Liver (tissue), 9 donors: ENCODE results near the gene HOXD8. TPM values are rescaled to one million over a fixed set of nuclear protein-coding genes. Genes with fewer than 3 reads are reported as not detected.

Experiments
- DNase-seq: peaks from one replicate; pipeline ENCODE4 v3.0.0-alpha.2; 2017; ENCODE audit warnings: low spot score
- H3K27ac ChIP-seq, 2 donors: one replicate each; pipeline ENCODE4 v1.7.0; 2013; ENCODE audit warnings: inconsistent platforms in 2 of 2, low read length in 2 of 2, control low read depth in 1 of 2, low read depth in 1 of 2, mild to moderate bottlenecking in 1 of 2
- H3K27me3 ChIP-seq, 4 donors: one replicate each; pipeline versions ENCODE4 v1.6.1 to v1.7.0; 2013; ENCODE audit warnings: low read length in 3 of 4, inconsistent platforms in 1 of 4, mild to moderate bottlenecking in 1 of 4, moderate library complexity in 1 of 4; ENCODE audit not compliant: control insufficient read depth in 4 of 4, insufficient read depth in 4 of 4
- H3K36me3 ChIP-seq, 4 donors: one replicate each; pipeline versions ENCODE4 v1.6.1 to v1.7.0; 2013; ENCODE audit warnings: low read length in 3 of 4, mild to moderate bottlenecking in 3 of 4, low read depth in 1 of 4, moderate library complexity in 1 of 4; ENCODE audit not compliant: control insufficient read depth in 4 of 4, insufficient read depth in 3 of 4
- H3K4me1 ChIP-seq, 4 donors: one replicate each; pipeline versions ENCODE4 v1.6.1 to v1.7.0; 2013; ENCODE audit warnings: low read length in 3 of 4, mild to moderate bottlenecking in 3 of 4, moderate library complexity in 1 of 4; ENCODE audit not compliant: control insufficient read depth in 4 of 4, insufficient read depth in 4 of 4
- H3K4me3 ChIP-seq, 3 donors: one replicate each; pipeline versions ENCODE4 v1.6.1 to v1.7.0; 2013; ENCODE audit warnings: low read length in 3 of 3, control low read depth in 1 of 3, low read depth in 1 of 3, mild to moderate bottlenecking in 1 of 3
- H3K9ac ChIP-seq, 2 donors: one replicate each; pipeline ENCODE4 v1.7.0; 2013; ENCODE audit warnings: low read length in 2 of 2, mild to moderate bottlenecking in 2 of 2, moderate library complexity in 2 of 2, control low read depth in 1 of 2, low read depth in 1 of 2
- H3K9me3 ChIP-seq, 4 donors: one replicate each; pipeline versions ENCODE4 v1.6.1 to v1.7.0; 2013; ENCODE audit warnings: low read length in 3 of 4; ENCODE audit not compliant: control insufficient read depth in 4 of 4
- ATF3 ChIP-seq: IDR thresholded peaks from 2 replicates; pipeline ENCODE4 v1.6.1; 2016; ENCODE audit warnings: antibody characterized with exemption
- CTCF ChIP-seq: fragments of 150-350 bp; IDR thresholded peaks from 2 replicates; pipeline ENCODE4 v1.5.1; 2017; ENCODE audit warnings: improper control_type of control experiment, low read depth, low read length; ENCODE audit not compliant: missing input control
- EGR1 ChIP-seq, 2 donors: IDR thresholded peaks; 2 replicates each; pipeline ENCODE4 v1.6.1; 2016 to 2018; ENCODE audit warnings: antibody characterized with exemption in 2 of 2, low read depth in 2 of 2
- FOXA1 ChIP-seq: IDR thresholded peaks from 2 replicates; pipeline ENCODE4 v1.6.1; 2016; ENCODE audit warnings: antibody characterized with exemption
- FOXA2 ChIP-seq: IDR thresholded peaks from 2 replicates; pipeline ENCODE4 v1.6.1; 2016; ENCODE audit warnings: antibody characterized with exemption
- GABPA ChIP-seq, 2 donors: IDR thresholded peaks in 1 of 2; conservative IDR thresholded peaks in 1 of 2; 2 replicates each; pipeline ENCODE4 v1.6.1; 2016; ENCODE audit warnings: antibody characterized with exemption in 2 of 2, mild to moderate bottlenecking in 1 of 2, moderate library complexity in 1 of 2
- HNF4A ChIP-seq, 2 donors: conservative IDR thresholded peaks; 2 replicates each; pipeline ENCODE4 v1.6.1; 2016; ENCODE audit warnings: antibody characterized with exemption in 2 of 2, mild to moderate bottlenecking in 2 of 2
- HNF4G ChIP-seq: IDR thresholded peaks from 2 replicates; pipeline ENCODE4 v1.6.1; 2016; ENCODE audit warnings: antibody characterized with exemption
- JUND ChIP-seq, 2 donors: IDR thresholded peaks; 2 replicates each; pipeline ENCODE4 v1.6.1; 2016; ENCODE audit warnings: antibody characterized with exemption in 2 of 2
- MAX ChIP-seq: IDR thresholded peaks from 2 replicates; pipeline ENCODE4 v1.6.1; 2016; ENCODE audit warnings: antibody characterized with exemption
- NR2F2 ChIP-seq: IDR thresholded peaks from 2 replicates; pipeline ENCODE4 v1.6.1; 2016; ENCODE audit warnings: antibody characterized with exemption
- RAD21 ChIP-seq, 2 donors: IDR thresholded peaks; 2 replicates each; pipeline ENCODE4 v1.6.1; 2016; ENCODE audit warnings: antibody characterized with exemption in 2 of 2, mild to moderate bottlenecking in 2 of 2
- REST ChIP-seq: IDR thresholded peaks from 2 replicates; pipeline ENCODE4 v1.6.1; 2016; ENCODE audit warnings: antibody characterized with exemption, mild to moderate bottlenecking
- RXRA ChIP-seq, 2 donors: IDR thresholded peaks; 2 replicates each; pipeline ENCODE4 v1.6.1; 2017 to 2018; ENCODE audit warnings: antibody characterized with exemption in 2 of 2, mild to moderate bottlenecking in 1 of 2
- SP1 ChIP-seq: IDR thresholded peaks from 2 replicates; pipeline ENCODE4 v1.6.1; 2018; ENCODE audit warnings: antibody characterized with exemption, mild to moderate bottlenecking
- TAF1 ChIP-seq: conservative IDR thresholded peaks from 2 replicates; pipeline ENCODE4 v1.6.1; 2016; ENCODE audit warnings: antibody characterized with exemption, mild to moderate bottlenecking
- YY1 ChIP-seq: IDR thresholded peaks from 2 replicates; pipeline ENCODE4 v1.6.1; 2016; ENCODE audit warnings: antibody characterized with exemption, mild to moderate bottlenecking
- ZBTB33 ChIP-seq: IDR thresholded peaks from 2 replicates; pipeline ENCODE4 v1.6.1; 2016; ENCODE audit warnings: antibody characterized with exemption
- WGBS: extraction: QIAGEN DNeasy Blood & Tissue Kit; methylation state at CpG from one replicate; pipeline ENCODE4 v1.1.7; 2013; 5-methylcytosine and 5-hydroxymethylcytosine counted together
- polyA plus RNA-seq, 2 donors: library from polyadenylated mRNA; stranded (reverse) in 1 of 2; unstranded in 1 of 2; fragments of 200-250 nt in 1 of 2; fragments of >200 nt in 1 of 2; fragmentation: Nextera tagmentation in 1 of 2; extraction: Ambion mirVana in 1 of 2; gene quantifications; one replicate each; pipeline versions ENCODE4 v1.2.1 to v1.2.3, GENCODE V29; 2013 to 2015
- total RNA-seq, 2 donors: library from RNA; depleted of rRNA; stranded (reverse); fragments of >200 nt; gene quantifications; one replicate each; pipeline ENCODE4 v1.2.3, GENCODE V29; 2014
- donor health status: healthy.
- donor health status: healthy.
- donor health status: healthy.
- donor health status: healthy.
- donor health status: healthy.

HOXD8 gene
- total and polyA plus RNA-seq, 4 donors: 0.06 to 0.19 (median 0.08) TPM; not detected in 1

GRCh38 chr2:176167398-176167797 is 37.9 kb downstream of the HOXD8 start:
- H3K27me3 ChIP-seq: peaks cover 8 to 30% (median 21%) of the 10 kb centered on the region in 4 donors
- H3K4me1 ChIP-seq: peaks cover 0 to 11% (median 6%) of the 10 kb centered on the region in 4 donors
- WGBS: 46% methylated on average over 1 of the region's 1 CpG
- H3K9ac ChIP-seq: no peak overlapping the region
- no peak overlapping the region for H3K27ac ChIP-seq
- H3K36me3 ChIP-seq: no peaks in the 10 kb centered on the region
- peaks cover 0 to 16% (median 0%) of the 10 kb centered on the region in 4 donors for H3K9me3 ChIP-seq
- H3K4me3 ChIP-seq: no peak overlapping the region
- TF ChIP-seq MAX: no peak
- no peak for TF ChIP-seq RXRA (IDR thresholded peaks at IDR 0.05)
- TF ChIP-seq FOXA2: no peak
- TF ChIP-seq EGR1 (IDR thresholded peaks at IDR 0.05; ENCODE audit: low read depth in 2 of 2): no peak
- no peak for TF ChIP-seq HNF4A (conservative IDR thresholded peaks at IDR 0.05)
- TF ChIP-seq HNF4G: no peak
- TF ChIP-seq JUND (IDR thresholded peaks at IDR 0.05): no peak
- no peak for TF ChIP-seq RAD21 (IDR thresholded peaks at IDR 0.05)
- TF ChIP-seq CTCF: no peak
- no peak for TF ChIP-seq SP1
- TF ChIP-seq YY1: no peak
- TF ChIP-seq GABPA (IDR thresholded peaks at IDR 0.05 in 1 of 2, conservative IDR thresholded peaks at IDR 0.05 in 1 of 2): no peak
- TF ChIP-seq NR2F2: no peak
- no peak for TF ChIP-seq FOXA1
- TF ChIP-seq ZBTB33: no peak
- TF ChIP-seq REST: no peak
- TF ChIP-seq TAF1: no peak
- TF ChIP-seq ATF3: no peak
- no peak for DNase-seq
